Measurements from ENCODE around the gene GPR21. TPM values are rescaled to one million over a fixed set of nuclear protein-coding genes. Genes with fewer than 3 reads are reported as not detected.

The GPR21 gene
- total and polyA plus RNA-seq, 2 experiments from 2014 or later: 0.65 TPM; not detected in 1

- Histone ChIP-seq H3K27ac (no peak overlapping the region), H3K4me1 (ENCODE audit: insufficient read depth) (no peaks in the 10 kb centered on the region), H3K79me2 (ENCODE audit: insufficient read depth) (no peaks in the 10 kb centered on the region), H3K9ac (no peak overlapping the region), H4K20me1 (ENCODE audit: insufficient read depth) (no peaks in the 10 kb centered on the region; the same call in 1 of the 2 replicates), H3K4me2 (ENCODE audit: unreplicated experiment) (no peak overlapping the region), H3K27me3 (replicated peaks; ENCODE audit: insufficient read depth) (no peaks in the 10 kb centered on the region), H3F3A (ENCODE audit: insufficient read depth) (no peaks in the 10 kb centered on the region), H3K9me2 (ENCODE audit: insufficient read depth) (no peaks in the 10 kb centered on the region), H2AFZ (no peak overlapping the region), H3K36me3 (ENCODE audit: low read depth) (peaks cover 6% of the 10 kb centered on the region; the same call in 1 of the 2 replicates), H3K4me3 (no peak overlapping the region), H3K9me3 (ENCODE audit: low read depth) (no peaks in the 10 kb centered on the region)
- in situ Hi-C loops (cut with MboI): loop anchor here (5.0 kb wide), 1 partner anchor 267 kb away; no protein-coding TSS in a partner anchor
- TF ChIP-seq EZH2phosphoT487 (IDR thresholded peaks at IDR 0.05; ENCODE audit: insufficient read depth, low read depth): no peak
- TF ChIP-seq EZH2 (IDR thresholded peaks at IDR 0.05; ENCODE audit: insufficient read depth, poor library complexity, severe bottlenecking): no peak
- DNase-seq: no peak
- 97 to 98% methylated on average over 3 of the region's 3 CpGs for WGBS, 2 experiments (ENCODE audit: low coverage in 1 of 2, low lambda C conversion rate in 2 of 2, missing lambda C conversion rate in 2 of 2)
Observed at GRCh38 chr9:123080444-123080843, 47.0 kb downstream of the GPR21 start.

GRCh38 chr9:123081824-123082223 lies 48.4 kb downstream of the GPR21 start:
- no peak overlapping the region for H3K4me3 ChIP-seq
- H2AFZ ChIP-seq: no peak overlapping the region
- no peak overlapping the region for H3K9ac ChIP-seq
- H4K20me1 ChIP-seq (ENCODE audit: insufficient read depth): no peaks in the 10 kb centered on the region; the same call in 1 of the 2 replicates
- TF ChIP-seq EZH2phosphoT487 (IDR thresholded peaks at IDR 0.05; ENCODE audit: insufficient read depth, low read depth) (no peak), EZH2 (IDR thresholded peaks at IDR 0.05; ENCODE audit: insufficient read depth, poor library complexity, severe bottlenecking) (no peak)
- no peak overlapping the region for H3K27ac ChIP-seq
- peak; percentile 63 for DNase-seq
- H3K4me2 ChIP-seq (ENCODE audit: unreplicated experiment): no peak overlapping the region
- H3K27me3 ChIP-seq (replicated peaks; ENCODE audit: insufficient read depth): no peaks in the 10 kb centered on the region
- H3K79me2 ChIP-seq (ENCODE audit: insufficient read depth): no peaks in the 10 kb centered on the region
- H3F3A ChIP-seq (ENCODE audit: insufficient read depth): no peaks in the 10 kb centered on the region
- no peaks in the 10 kb centered on the region for H3K9me2 ChIP-seq (ENCODE audit: insufficient read depth)
- H3K9me3 ChIP-seq (ENCODE audit: low read depth): no peaks in the 10 kb centered on the region
- H3K36me3 ChIP-seq (ENCODE audit: low read depth): peaks cover 6% of the 10 kb centered on the region; the same call in 1 of the 2 replicates
- in situ Hi-C loops (cut with MboI): loop anchor here (5.0 kb wide), 1 partner anchor 265 kb away; no protein-coding TSS in a partner anchor
- no peaks in the 10 kb centered on the region for H3K4me1 ChIP-seq (ENCODE audit: insufficient read depth)
- WGBS, 2 experiments (ENCODE audit: low coverage in 1 of 2, low lambda C conversion rate in 2 of 2, missing lambda C conversion rate in 2 of 2): 7 to 16% methylated on average over 2 of the region's 2 CpGs

- no peaks in the 10 kb centered on the region for H3K9me3 ChIP-seq (ENCODE audit: low read depth)
- no peak for DNase-seq
- 89 to 90% methylated on average over 6 of the region's 6 CpGs for WGBS, 2 experiments (ENCODE audit: low coverage in 1 of 2, low lambda C conversion rate in 2 of 2, missing lambda C conversion rate in 2 of 2)
- no peaks in the 10 kb centered on the region for H3F3A ChIP-seq (ENCODE audit: insufficient read depth)
- no peak overlapping the region for H3K9ac ChIP-seq
- H3K4me1 ChIP-seq (ENCODE audit: insufficient read depth): no peaks in the 10 kb centered on the region
- no peak overlapping the region for H3K4me2 ChIP-seq (ENCODE audit: unreplicated experiment)
- TF ChIP-seq EZH2phosphoT487 (IDR thresholded peaks at IDR 0.05; ENCODE audit: insufficient read depth, low read depth): no peak
- TF ChIP-seq EZH2 (IDR thresholded peaks at IDR 0.05; ENCODE audit: insufficient read depth, poor library complexity, severe bottlenecking): no peak
- H2AFZ ChIP-seq: no peak overlapping the region
- H4K20me1 ChIP-seq (ENCODE audit: insufficient read depth): no peaks in the 10 kb centered on the region; the same call in 1 of the 2 replicates
- in situ Hi-C loops (cut with MboI): loop anchor here (5.0 kb wide), 1 partner anchor 264 kb away; no protein-coding TSS in a partner anchor
- peaks cover 5% of the 10 kb centered on the region; the same call in 1 of the 2 replicates for H3K36me3 ChIP-seq (ENCODE audit: low read depth)
- no peak overlapping the region for H3K4me3 ChIP-seq
- no peak overlapping the region for H3K27ac ChIP-seq
- no peaks in the 10 kb centered on the region for H3K9me2 ChIP-seq (ENCODE audit: insufficient read depth)
- H3K79me2 ChIP-seq (ENCODE audit: insufficient read depth): no peaks in the 10 kb centered on the region
- no peaks in the 10 kb centered on the region for H3K27me3 ChIP-seq (replicated peaks; ENCODE audit: insufficient read depth)
Observed at GRCh38 chr9:123083680-123084079, 50.2 kb downstream of the GPR21 start.

- Histone ChIP-seq H3K4me2 (ENCODE audit: unreplicated experiment) (no peak overlapping the region), H2AFZ (no peak overlapping the region), H3K9me3 (ENCODE audit: low read depth) (no peaks in the 10 kb centered on the region), H3K79me2 (ENCODE audit: insufficient read depth) (no peaks in the 10 kb centered on the region), H3K9ac (no peak overlapping the region), H3K4me3 (no peak overlapping the region), H3F3A (ENCODE audit: insufficient read depth) (no peaks in the 10 kb centered on the region), H3K9me2 (ENCODE audit: insufficient read depth) (no peaks in the 10 kb centered on the region), H3K27ac (no peak overlapping the region), H3K36me3 (ENCODE audit: low read depth) (peaks cover 3% of the 10 kb centered on the region; the same call in 1 of the 2 replicates), H3K27me3 (replicated peaks; ENCODE audit: insufficient read depth) (no peaks in the 10 kb centered on the region), H4K20me1 (ENCODE audit: insufficient read depth) (no peaks in the 10 kb centered on the region; the same call in 1 of the 2 replicates), H3K4me1 (ENCODE audit: insufficient read depth) (no peaks in the 10 kb centered on the region)
- in situ Hi-C loops (cut with MboI): loop anchor here (5.0 kb wide), 1 partner anchor 263 kb away; no protein-coding TSS in a partner anchor
- TF ChIP-seq EZH2 (IDR thresholded peaks at IDR 0.05; ENCODE audit: insufficient read depth, poor library complexity, severe bottlenecking) (no peak), EZH2phosphoT487 (IDR thresholded peaks at IDR 0.05; ENCODE audit: insufficient read depth, low read depth) (no peak)
- WGBS, 2 experiments (ENCODE audit: low coverage in 1 of 2, low lambda C conversion rate in 2 of 2, missing lambda C conversion rate in 2 of 2): 96 to 100% methylated on average over 1 of the region's 1 CpG
- no peak for DNase-seq
Observed at GRCh38 chr9:123084256-123084655, 50.8 kb downstream of the GPR21 start.

Small RNAs within 50 kb of the gene (small RNA-seq; reads per million reads assigned to genes)
- gene GPR21 (ENCODE audit: low read depth, low replicate concordance): not detected

Other genes starting within 250 kb of the GPR21 start
- gene OR5C1, start 244.7 kb upstream of the GPR21 start, total RNA-seq (2014; rRNA removed; shearing (Covaris generic)): not detected in 2 replicates
- gene OR5C1, start 244.7 kb upstream of the GPR21 start, polyA plus RNA-seq (2016; fragmentation: Nextera tagmentation; extraction: Ambion mirVana): not detected in 2 replicates
- not detected in 2 replicates for gene OR1K1, start 233.5 kb upstream of the GPR21 start, total RNA-seq (2014; rRNA removed; shearing (Covaris generic))
- not detected in 2 replicates for gene OR1K1, start 233.5 kb upstream of the GPR21 start, polyA plus RNA-seq (2016; fragmentation: Nextera tagmentation; extraction: Ambion mirVana)
- gene PDCL, start 205.1 kb upstream of the GPR21 start, total RNA-seq (2014; rRNA removed; shearing (Covaris generic)): 25.2 and 31.2 TPM in 2 replicates
- 18.9 and 20.6 TPM in 2 replicates for gene PDCL, start 205.1 kb upstream of the GPR21 start, polyA plus RNA-seq (2016; fragmentation: Nextera tagmentation; extraction: Ambion mirVana)
- gene RC3H2, start 128.3 kb upstream of the GPR21 start, total RNA-seq (2014; rRNA removed; shearing (Covaris generic)): 26.8 and 34.7 TPM in 2 replicates
- gene RC3H2, start 128.3 kb upstream of the GPR21 start, polyA plus RNA-seq (2016; fragmentation: Nextera tagmentation; extraction: Ambion mirVana): 19.8 and 22.1 TPM in 2 replicates
- 8.3 and 9.8 TPM in 2 replicates for gene ZBTB6, start 120.3 kb upstream of the GPR21 start, total RNA-seq (2014; rRNA removed; shearing (Covaris generic))
- 4.4 and 4.5 TPM in 2 replicates for gene ZBTB6, start 120.3 kb upstream of the GPR21 start, polyA plus RNA-seq (2016; fragmentation: Nextera tagmentation; extraction: Ambion mirVana)
- 2.3 and 5.2 TPM in 2 replicates for gene ZBTB26, start 102.2 kb upstream of the GPR21 start, total RNA-seq (2014; rRNA removed; shearing (Covaris generic))
- 1.8 and 2.0 TPM in 2 replicates for gene ZBTB26, start 102.2 kb upstream of the GPR21 start, polyA plus RNA-seq (2016; fragmentation: Nextera tagmentation; extraction: Ambion mirVana)
- 16.0 and 23.9 TPM in 2 replicates for gene RABGAP1, start 92.6 kb upstream of the GPR21 start, total RNA-seq (2014; rRNA removed; shearing (Covaris generic))
- gene RABGAP1, start 92.6 kb upstream of the GPR21 start, polyA plus RNA-seq (2016; fragmentation: Nextera tagmentation; extraction: Ambion mirVana): 6.7 and 8.0 TPM in 2 replicates
- gene STRBP, start 234.9 kb downstream of the GPR21 start, total RNA-seq (2014; rRNA removed; shearing (Covaris generic)): 0.51 and 2.5 TPM in 2 replicates
- 1.1 and 1.4 TPM in 2 replicates for gene STRBP, start 234.9 kb downstream of the GPR21 start, polyA plus RNA-seq (2016; fragmentation: Nextera tagmentation; extraction: Ambion mirVana)